GM23248 (cell line): ENCODE data around the gene STX10. TPM values are rescaled to one million over a fixed set of nuclear protein-coding genes. Genes with fewer than 3 reads are reported as not detected.

Experiments
- DNase-seq: peaks from one replicate; pipeline ENCODE4 v3.0.0-alpha.2; 2015
- H2AFZ ChIP-seq: fragments of 200-600 bp; sonication (generic); 2 replicates; pipeline ENCODE4 v1.6.1; 2016; ENCODE audit warnings: antibody characterized with exemption
- H3F3A ChIP-seq: fragments of 200-600 bp; sonication (generic); 2 replicates; pipeline ENCODE4 v1.6.1; 2016; ENCODE audit warnings: mild to moderate bottlenecking, antibody characterized with exemption, mixed run types; ENCODE audit not compliant: insufficient read depth
- H3K27ac ChIP-seq: fragments of 200-600 bp; sonication (generic); 2 replicates; pipeline ENCODE4 v1.5.1; 2016; ENCODE audit warnings: mild to moderate bottlenecking
- H3K27me3 ChIP-seq: fragments of 200-600 bp; sonication (generic); replicated peaks from 2 replicates; pipeline ENCODE4 v1.6.1; 2016; ENCODE audit warnings: mild to moderate bottlenecking; ENCODE audit not compliant: insufficient read depth
- H3K36me3 ChIP-seq: fragments of 200-600 bp; sonication (generic); 2 replicates; pipeline ENCODE4 v1.6.1; 2016; ENCODE audit warnings: low read depth, mild to moderate bottlenecking
- H3K4me1 ChIP-seq: fragments of 200-600 bp; sonication (generic); 2 replicates; pipeline ENCODE4 v1.6.1; 2016; ENCODE audit warnings: mild to moderate bottlenecking; ENCODE audit not compliant: insufficient read depth
- H3K4me2 ChIP-seq: fragments of 200-600 bp; sonication (generic); one replicate; pipeline ENCODE4 v1.6.1; 2016; ENCODE audit warnings: mild to moderate bottlenecking; ENCODE audit not compliant: unreplicated experiment
- H3K4me3 ChIP-seq: fragments of 200-600 bp; sonication (generic); 2 replicates; pipeline ENCODE4 v1.5.1; 2016; ENCODE audit warnings: mild to moderate bottlenecking
- H3K79me2 ChIP-seq: fragments of 200-600 bp; sonication (generic); 2 replicates; pipeline ENCODE4 v1.6.1; 2016; ENCODE audit warnings: mild to moderate bottlenecking; ENCODE audit not compliant: insufficient read depth
- H3K9ac ChIP-seq: fragments of 200-600 bp; sonication (generic); 2 replicates; pipeline ENCODE4 v1.6.1; 2016; ENCODE audit warnings: mild to moderate bottlenecking
- H3K9me2 ChIP-seq: fragments of 200-600 bp; sonication (generic); 2 replicates; pipeline ENCODE4 v1.6.1; 2016; ENCODE audit warnings: mixed run types, mild to moderate bottlenecking, moderate library complexity; ENCODE audit not compliant: insufficient read depth
- H3K9me3 ChIP-seq: fragments of 200-600 bp; sonication (generic); one replicate; pipeline ENCODE4 v1.6.1; 2017; ENCODE audit warnings: low read depth
- H4K20me1 ChIP-seq: fragments of 200-600 bp; sonication (generic); 2 replicates; pipeline ENCODE4 v1.6.0; 2016; ENCODE audit not compliant: insufficient read depth
- EZH2 ChIP-seq: fragments of 200-600 bp; sonication (generic); IDR thresholded peaks from 2 replicates; pipeline ENCODE4 v1.6.1; 2018; ENCODE audit warnings: antibody characterized with exemption, mild to moderate bottlenecking; ENCODE audit not compliant: insufficient read depth, poor library complexity, severe bottlenecking
- EZH2phosphoT487 ChIP-seq: fragments of 200-600 bp; sonication (generic); IDR thresholded peaks from 2 replicates; pipeline ENCODE4 v1.6.1; 2018; ENCODE audit warnings: antibody characterized with exemption, moderate library complexity, mild to moderate bottlenecking, low read depth; ENCODE audit not compliant: insufficient read depth
- WGBS, 2 experiments: methylation state at CpG; one replicate each; pipeline ENCODE4 v1.1.6; 2015 to 2017; ENCODE audit warnings: low lambda C conversion rate in 2 of 2, low coverage in 1 of 2; ENCODE audit errors: missing lambda C conversion rate in 2 of 2; 5-methylcytosine and 5-hydroxymethylcytosine counted together
- in situ Hi-C: fragments of 300-500 bp; cut with MboI; formaldehyde crosslinking; loops from 2 replicates; pipeline ENCODE4 v1.15.0; 2020
- polyA plus RNA-seq: library from polyadenylated mRNA; unstranded; fragments of >200 nt; fragmentation: Nextera tagmentation; extraction: Ambion mirVana; gene quantifications from 2 replicates; pipeline ENCODE4 v1.2.1, GENCODE V29; 2016
- total RNA-seq: library from RNA; depleted of rRNA; stranded (reverse); fragments of >200 nt; shearing (Covaris generic); gene quantifications from 2 replicates; pipeline ENCODE4 v1.2.3, GENCODE V29; 2014

STX10 gene
- total and polyA plus RNA-seq, 2 experiments from 2014 or later, result 62.4 to 80.5 TPM

DNA sequence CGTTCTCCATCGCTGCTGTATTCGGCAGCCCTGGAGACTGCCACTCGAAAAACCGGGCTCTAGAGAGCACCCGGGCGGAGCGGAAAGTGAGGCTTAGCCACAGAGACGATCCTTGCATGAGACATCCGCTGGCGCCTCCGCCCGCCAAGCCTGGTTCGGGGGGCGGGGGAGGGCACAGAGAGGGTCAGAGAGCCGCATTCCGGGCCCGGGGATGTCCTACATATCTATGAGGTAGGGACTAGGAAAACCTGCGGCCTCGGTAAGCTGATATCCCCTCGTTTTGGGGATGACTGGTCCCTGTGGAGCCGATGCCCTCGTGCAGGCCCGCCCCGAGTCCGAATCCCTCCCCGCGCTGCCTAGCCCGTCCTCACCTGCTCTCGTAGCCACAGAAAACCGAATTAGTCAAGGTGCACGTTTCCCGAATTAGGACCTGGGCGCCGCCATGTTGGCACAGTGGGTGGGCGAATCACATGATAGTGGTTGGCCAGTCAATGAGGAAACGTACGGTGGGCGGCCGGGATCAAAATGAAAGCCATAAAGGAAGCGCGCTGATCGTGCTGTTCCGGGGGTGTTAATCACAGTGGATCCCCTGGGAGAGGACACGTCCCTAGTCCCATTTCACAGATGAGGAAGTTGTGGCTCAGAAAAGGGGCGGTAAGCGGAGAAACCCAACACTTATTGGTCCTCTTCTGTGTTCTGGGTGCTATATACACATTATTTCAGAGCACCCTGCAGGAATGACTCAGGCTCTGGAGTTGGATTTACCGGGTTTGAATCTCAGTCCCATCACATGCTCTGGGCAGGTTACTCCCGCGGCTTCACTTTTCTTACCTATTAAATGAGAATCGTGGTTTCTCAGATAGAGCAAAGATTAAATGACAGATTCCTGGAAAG, 33.6 kb downstream of the STX10 start, which contains the start of gene TRMT1:
TRMT1 (minus strand) TSS at position 459 of the 894 bp plus-strand sequence; CDS start at position 118, 341 bp downstream.
- no peaks in the 10 kb centered on the region for H3K27me3 ChIP-seq
- no peaks in the 10 kb centered on the region for H3K9me3 ChIP-seq
- WGBS, 2 experiments, result 0 to 2% methylated on average over 50 to 51 of the region's 51 CpGs
- in situ Hi-C loops, result no loop called here
- peak within 1 kb of the TSS; percentile 98 for H3K9ac ChIP-seq
- H3K36me3 ChIP-seq, result peaks cover 17% of the 10 kb centered on the region; the same call in 1 of the 2 replicates
- no peaks in the 10 kb centered on the region for H4K20me1 ChIP-seq
- peak within 1 kb of the TSS; percentile 99 for H3K4me2 ChIP-seq
- peak within 1 kb of the TSS; percentile 82 for H2AFZ ChIP-seq
- H3K27ac ChIP-seq, result peak within 1 kb of the TSS; percentile 93
- TF ChIP-seq EZH2 (no peak), EZH2phosphoT487 (no peak)
- H3K4me1 ChIP-seq, result peaks cover 39% of the 10 kb centered on the region
- peak; percentile 96 for DNase-seq
- H3F3A ChIP-seq, result peaks cover 37% of the 10 kb centered on the region
- H3K9me2 ChIP-seq, result no peaks in the 10 kb centered on the region
- peaks cover 68% of the 10 kb centered on the region for H3K79me2 ChIP-seq
- peak within 1 kb of the TSS; percentile 99 for H3K4me3 ChIP-seq

- H3K9me3 ChIP-seq, result no peaks in the 10 kb centered on the region
- no peaks in the 10 kb centered on the region for H3K9me2 ChIP-seq
- peak overlapping the region; percentile 99 for H3K4me3 ChIP-seq
- peaks cover 33% of the 10 kb centered on the region for H3K4me1 ChIP-seq
- WGBS, 2 experiments, result 1 to 2% methylated on average over 18 of the region's 18 CpGs
- no peak for DNase-seq
- peak overlapping the region; percentile 82 for H2AFZ ChIP-seq
- H3K36me3 ChIP-seq, result peaks cover 17% of the 10 kb centered on the region; the same call in 1 of the 2 replicates
- in situ Hi-C loops, result no loop called here
- peak overlapping the region; percentile 93 for H3K27ac ChIP-seq
- peak overlapping the region; percentile 99 for H3K4me2 ChIP-seq
- TF ChIP-seq EZH2, result no peak
- TF ChIP-seq EZH2phosphoT487, result no peak
- H3K9ac ChIP-seq, result peak overlapping the region; percentile 98
- peaks cover 37% of the 10 kb centered on the region for H3F3A ChIP-seq
- H3K27me3 ChIP-seq, result no peaks in the 10 kb centered on the region
- no peaks in the 10 kb centered on the region for H4K20me1 ChIP-seq
- peaks cover 62% of the 10 kb centered on the region for H3K79me2 ChIP-seq
Measured at GRCh38 chr19:13115936-13116281, 34.3 kb downstream of the STX10 start.

- Histone ChIP-seq H3K4me1 (peaks cover 14% of the 10 kb centered on the region), H3K27ac (no peak overlapping the region), H3K4me3 (no peak overlapping the region), H3K27me3 (no peaks in the 10 kb centered on the region), H3F3A (peaks cover 18% of the 10 kb centered on the region), H2AFZ (no peak overlapping the region), H3K79me2 (peaks cover 37% of the 10 kb centered on the region), H3K36me3 (peaks cover 17% of the 10 kb centered on the region; the same call in 1 of the 2 replicates), H4K20me1 (no peaks in the 10 kb centered on the region), H3K9me3 (no peaks in the 10 kb centered on the region), H3K9ac (no peak overlapping the region), H3K9me2 (no peaks in the 10 kb centered on the region), H3K4me2 (no peak overlapping the region)
- no peak for DNase-seq
- in situ Hi-C loops, result no loop called here
- TF ChIP-seq EZH2phosphoT487, result no peak
- TF ChIP-seq EZH2, result no peak
- WGBS, 2 experiments, result 91 to 98% methylated on average over 9 to 10 of the region's 10 CpGs
Measured at GRCh38 chr19:13112555-13112954, 37.6 kb downstream of the STX10 start.

DNA sequence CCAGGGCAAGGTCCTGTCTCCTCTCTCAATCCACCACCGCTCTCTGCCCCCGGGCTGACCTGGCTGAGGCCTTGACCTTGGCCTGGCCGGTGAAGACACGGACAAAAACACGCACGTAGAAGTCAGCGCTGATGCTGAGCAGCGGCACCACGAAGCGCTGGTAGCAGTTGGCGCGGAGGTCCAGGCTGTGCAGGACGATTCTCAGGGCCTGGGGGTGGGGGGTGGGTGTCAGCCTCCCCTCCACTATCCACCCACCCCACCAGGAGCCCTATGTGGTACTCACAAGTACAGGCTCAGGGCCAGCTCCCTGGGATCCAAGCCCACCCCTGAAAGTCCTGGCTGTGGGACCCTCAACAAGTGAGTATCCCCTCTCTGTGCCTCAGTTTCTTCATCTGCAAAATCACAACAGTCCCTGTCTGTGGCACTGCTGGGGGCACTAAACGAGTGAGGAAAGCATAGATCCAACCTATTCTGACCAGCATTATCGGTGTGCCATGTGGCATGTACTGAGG, 40.0 kb downstream of the STX10 start:
- no peak overlapping the region for H3K9ac ChIP-seq
- peaks cover 7% of the 10 kb centered on the region for H3K4me1 ChIP-seq
- 94 to 95% methylated on average over 14 to 15 of the region's 15 CpGs for WGBS, 2 experiments
- H3K27ac ChIP-seq, result no peak overlapping the region
- H3K79me2 ChIP-seq, result peaks cover 25% of the 10 kb centered on the region
- H3K27me3 ChIP-seq, result no peaks in the 10 kb centered on the region
- TF ChIP-seq EZH2, result no peak
- no peak for TF ChIP-seq EZH2phosphoT487
- H4K20me1 ChIP-seq, result no peaks in the 10 kb centered on the region
- no peak overlapping the region for H2AFZ ChIP-seq
- no peaks in the 10 kb centered on the region for H3K9me2 ChIP-seq
- DNase-seq, result no peak
- H3K4me3 ChIP-seq, result no peak overlapping the region
- no peaks in the 10 kb centered on the region for H3K9me3 ChIP-seq
- peaks cover 17% of the 10 kb centered on the region; the same call in 1 of the 2 replicates for H3K36me3 ChIP-seq
- H3F3A ChIP-seq, result peaks cover 5% of the 10 kb centered on the region; the same call in 1 of the 2 replicates
- in situ Hi-C loops, result no loop called here
- H3K4me2 ChIP-seq, result no peak overlapping the region
